ENCODE results near the gene IER3.
A peak's percentile ranks its signal among the peaks of the same experiment; 100 is the strongest.

Gene IER3

GRCh38 chr6:30768634-30769087 is 24.3 kb upstream of the IER3 start:
- Histone ChIP-seq H3K4ac (ENCODE audit: low read depth in 1 of 2, low read length in 2 of 2) (peak overlapping the region; percentile 84 to 95), H3K23ac (ENCODE audit: low read length in 2 of 2) (no peak overlapping the region), H2BK120ac (ENCODE audit: low read depth, low read length) (peak overlapping the region; percentile 86), H2BK15ac (ENCODE audit: low read depth, poor library complexity, severe bottlenecking) (peak overlapping the region; percentile 75), H2BK5ac (ENCODE audit: low read depth, low read length, poor library complexity, severe bottlenecking) (peak overlapping the region; percentile 93), H3K4me2 (ENCODE audit: low read length, poor library complexity, severe bottlenecking) (no peak overlapping the region), H3K27ac (ENCODE audit: low read length, poor library complexity, severe bottlenecking) (peak overlapping the region; percentile 100), H3K9ac (ENCODE audit: low read length) (peak overlapping the region; percentile 76), H3K4me1 (ENCODE audit: control insufficient read depth, insufficient read depth, low read depth, low read length) (peaks cover 16% of the 10 kb centered on the region), H4K8ac (ENCODE audit: low read length) (peak overlapping the region; percentile 97), H3K14ac (ENCODE audit: low read length in 2 of 2) (peak overlapping the region in 1 of 2 experiments; percentile 39), H2BK12ac (ENCODE audit: low read length in 2 of 2) (peak overlapping the region; percentile 73 to 100), H2AK5ac (ENCODE audit: low read length, severe bottlenecking) (peak overlapping the region; percentile 83), H3K18ac (ENCODE audit: low read depth in 1 of 2, low read length in 2 of 2) (peak overlapping the region; percentile 85 to 99), H3K4me3 (ENCODE audit: insufficient read depth in 1 of 2, low read depth in 1 of 2, low read length in 2 of 2) (no peak overlapping the region), H2AFZ (ENCODE audit: low read depth, low read length) (no peak overlapping the region), H3K79me1 (replicated peaks; ENCODE audit: low read length, poor library complexity, severe bottlenecking) (peaks cover 4% of the 10 kb centered on the region), H3K9me3 (ENCODE audit: control insufficient read depth, low read length) (no peaks in the 10 kb centered on the region), H3K27me3 (ENCODE audit: control insufficient read depth in 1 of 2, insufficient read depth in 1 of 2, low read length in 2 of 2) (no peaks in the 10 kb centered on the region), H3K36me3 (ENCODE audit: control insufficient read depth in 1 of 2, insufficient read depth in 2 of 2, low read depth in 1 of 2, low read length in 2 of 2) (no peaks in the 10 kb centered on the region), H4K91ac (ENCODE audit: low read length) (peak overlapping the region; percentile 100)
- DNase-seq: no peak
- 88% methylated on average over 4 of the region's 4 CpGs for WGBS

GRCh38 chr6:30767944-30768301 is 23.6 kb upstream of the IER3 start:
- H2BK120ac ChIP-seq (ENCODE audit: low read depth, low read length): peak overlapping the region; percentile 37
- H3K9me3 ChIP-seq (ENCODE audit: control insufficient read depth, low read length): no peaks in the 10 kb centered on the region
- H3K14ac ChIP-seq (ENCODE audit: low read length in 2 of 2): no peak overlapping the region
- H2AFZ ChIP-seq (ENCODE audit: low read depth, low read length): no peak overlapping the region
- peak overlapping the region; percentile 100 for H3K27ac ChIP-seq (ENCODE audit: low read length, poor library complexity, severe bottlenecking)
- H2AK5ac ChIP-seq (ENCODE audit: low read length, severe bottlenecking): peak overlapping the region; percentile 94
- H2BK12ac ChIP-seq (ENCODE audit: low read length in 2 of 2): peak overlapping the region in 1 of 2 experiments; percentile 84
- H2BK15ac ChIP-seq (ENCODE audit: low read depth, poor library complexity, severe bottlenecking): peak overlapping the region; percentile 56
- peaks cover 4% of the 10 kb centered on the region for H3K79me1 ChIP-seq (replicated peaks; ENCODE audit: low read length, poor library complexity, severe bottlenecking)
- H3K18ac ChIP-seq (ENCODE audit: low read depth in 1 of 2, low read length in 2 of 2): peak overlapping the region in 1 of 2 experiments; percentile 55
- no peak overlapping the region for H4K91ac ChIP-seq (ENCODE audit: low read length)
- H3K27me3 ChIP-seq (ENCODE audit: control insufficient read depth in 1 of 2, insufficient read depth in 1 of 2, low read length in 2 of 2): no peaks in the 10 kb centered on the region
- H3K9ac ChIP-seq (ENCODE audit: low read length): no peak overlapping the region
- peaks cover 18% of the 10 kb centered on the region for H3K4me1 ChIP-seq (ENCODE audit: control insufficient read depth, insufficient read depth, low read depth, low read length)
- WGBS: 100% methylated on average over 1 of the region's 1 CpG
- no peak overlapping the region for H3K4me2 ChIP-seq (ENCODE audit: low read length, poor library complexity, severe bottlenecking)
- H3K4me3 ChIP-seq (ENCODE audit: insufficient read depth in 1 of 2, low read depth in 1 of 2, low read length in 2 of 2): no peak overlapping the region
- H2BK5ac ChIP-seq (ENCODE audit: low read depth, low read length, poor library complexity, severe bottlenecking): peak overlapping the region; percentile 48
- no peak for DNase-seq
- no peaks in the 10 kb centered on the region for H3K36me3 ChIP-seq (ENCODE audit: control insufficient read depth in 1 of 2, insufficient read depth in 2 of 2, low read depth in 1 of 2, low read length in 2 of 2)
- no peak overlapping the region for H4K8ac ChIP-seq (ENCODE audit: low read length)
- H3K4ac ChIP-seq (ENCODE audit: low read depth in 1 of 2, low read length in 2 of 2): peak overlapping the region in 1 of 2 experiments; percentile 69
- no peak overlapping the region for H3K23ac ChIP-seq (ENCODE audit: low read length in 2 of 2)

GRCh38 chr6:30767158-30767943 is 23.0 kb upstream of the IER3 start:
- Histone ChIP-seq H3K9me3 (ENCODE audit: control insufficient read depth, low read length) (no peaks in the 10 kb centered on the region), H3K23ac (ENCODE audit: low read length in 2 of 2) (no peak overlapping the region), H3K4me3 (ENCODE audit: insufficient read depth in 1 of 2, low read depth in 1 of 2, low read length in 2 of 2) (no peak overlapping the region), H2BK5ac (ENCODE audit: low read depth, low read length, poor library complexity, severe bottlenecking) (no peak overlapping the region), H2BK12ac (ENCODE audit: low read length in 2 of 2) (peak overlapping the region; percentile 45 to 83), H3K4me1 (ENCODE audit: control insufficient read depth, insufficient read depth, low read depth, low read length) (peaks cover 18% of the 10 kb centered on the region), H3K14ac (ENCODE audit: low read length in 2 of 2) (no peak overlapping the region), H2AK5ac (ENCODE audit: low read length, severe bottlenecking) (peak overlapping the region; percentile 98), H3K18ac (ENCODE audit: low read depth in 1 of 2, low read length in 2 of 2) (peak overlapping the region; percentile 28 to 37), H3K79me1 (replicated peaks; ENCODE audit: low read length, poor library complexity, severe bottlenecking) (peaks cover 4% of the 10 kb centered on the region), H2BK15ac (ENCODE audit: low read depth, poor library complexity, severe bottlenecking) (peak overlapping the region; percentile 56), H3K27me3 (ENCODE audit: control insufficient read depth in 1 of 2, insufficient read depth in 1 of 2, low read length in 2 of 2) (no peaks in the 10 kb centered on the region), H4K91ac (ENCODE audit: low read length) (peak overlapping the region; percentile 44), H2BK120ac (ENCODE audit: low read depth, low read length) (no peak overlapping the region), H2AFZ (ENCODE audit: low read depth, low read length) (no peak overlapping the region), H3K36me3 (ENCODE audit: control insufficient read depth in 1 of 2, insufficient read depth in 2 of 2, low read depth in 1 of 2, low read length in 2 of 2) (no peaks in the 10 kb centered on the region), H3K9ac (ENCODE audit: low read length) (no peak overlapping the region), H3K4me2 (ENCODE audit: low read length, poor library complexity, severe bottlenecking) (no peak overlapping the region), H3K4ac (ENCODE audit: low read depth in 1 of 2, low read length in 2 of 2) (peak overlapping the region in 1 of 2 experiments; percentile 49), H4K8ac (ENCODE audit: low read length) (no peak overlapping the region), H3K27ac (ENCODE audit: low read length, poor library complexity, severe bottlenecking) (peak overlapping the region; percentile 100)
- 91% methylated on average over 8 of the region's 9 CpGs for WGBS
- no peak for DNase-seq

DNA sequence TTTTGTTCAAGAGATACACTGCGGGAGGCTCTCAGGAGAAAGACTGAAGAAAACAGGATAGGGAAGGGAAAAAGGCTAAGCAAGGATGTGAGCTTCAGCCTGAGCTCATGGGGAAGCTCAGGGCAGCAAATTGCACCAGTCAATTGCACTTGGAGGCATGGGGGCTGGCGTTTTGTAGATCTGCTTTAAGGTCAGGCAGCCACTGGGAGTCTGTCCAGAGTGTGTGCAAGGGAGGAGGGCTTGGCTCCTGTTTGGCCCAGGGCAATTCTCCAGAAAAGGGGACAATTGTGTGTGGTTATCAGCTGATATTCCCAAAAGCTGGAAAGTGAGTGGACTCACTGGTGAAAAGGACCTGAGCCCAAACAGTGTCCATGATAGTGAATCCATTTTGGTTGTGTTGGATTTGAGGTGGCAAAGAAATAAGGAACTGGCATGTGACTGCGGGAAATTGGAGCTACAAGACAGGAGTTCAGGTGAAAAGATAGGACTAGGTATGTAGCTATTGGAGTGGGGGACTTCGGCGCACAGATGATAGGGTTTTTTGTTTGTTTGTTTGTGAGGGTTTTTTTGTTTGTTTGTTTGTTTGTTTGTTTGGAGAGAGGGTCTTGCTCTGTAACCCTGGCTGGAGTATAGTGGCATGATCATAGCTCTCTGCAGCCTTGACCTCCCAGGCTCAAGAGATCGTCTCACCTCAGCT is 22.3 kb upstream of the IER3 start:
- H3K27ac ChIP-seq (ENCODE audit: low read length, poor library complexity, severe bottlenecking): no peak overlapping the region
- no peaks in the 10 kb centered on the region for H3K9me3 ChIP-seq (ENCODE audit: control insufficient read depth, low read length)
- H3K4ac ChIP-seq (ENCODE audit: low read depth in 1 of 2, low read length in 2 of 2): peak overlapping the region in 1 of 2 experiments; percentile 73
- H3K23ac ChIP-seq (ENCODE audit: low read length in 2 of 2): no peak overlapping the region
- peak overlapping the region in 1 of 2 experiments; percentile 6 for H3K14ac ChIP-seq (ENCODE audit: low read length in 2 of 2)
- no peak overlapping the region for H2AFZ ChIP-seq (ENCODE audit: low read depth, low read length)
- no peak overlapping the region for H4K91ac ChIP-seq (ENCODE audit: low read length)
- no peaks in the 10 kb centered on the region for H3K27me3 ChIP-seq (ENCODE audit: control insufficient read depth in 1 of 2, insufficient read depth in 1 of 2, low read length in 2 of 2)
- H3K36me3 ChIP-seq (ENCODE audit: control insufficient read depth in 1 of 2, insufficient read depth in 2 of 2, low read depth in 1 of 2, low read length in 2 of 2): no peaks in the 10 kb centered on the region
- DNase-seq: no peak
- H3K4me1 ChIP-seq (ENCODE audit: control insufficient read depth, insufficient read depth, low read depth, low read length): peaks cover 18% of the 10 kb centered on the region
- no peak overlapping the region for H3K4me3 ChIP-seq (ENCODE audit: insufficient read depth in 1 of 2, low read depth in 1 of 2, low read length in 2 of 2)
- WGBS: 94% methylated on average over 6 of the region's 6 CpGs
- no peak overlapping the region for H3K9ac ChIP-seq (ENCODE audit: low read length)
- peak overlapping the region in 1 of 2 experiments; percentile 65 for H2BK12ac ChIP-seq (ENCODE audit: low read length in 2 of 2)
- H3K79me1 ChIP-seq (replicated peaks; ENCODE audit: low read length, poor library complexity, severe bottlenecking): peaks cover 4% of the 10 kb centered on the region
- H2AK5ac ChIP-seq (ENCODE audit: low read length, severe bottlenecking): peak overlapping the region; percentile 98
- no peak overlapping the region for H2BK15ac ChIP-seq (ENCODE audit: low read depth, poor library complexity, severe bottlenecking)
- H3K4me2 ChIP-seq (ENCODE audit: low read length, poor library complexity, severe bottlenecking): no peak overlapping the region
- H4K8ac ChIP-seq (ENCODE audit: low read length): peak overlapping the region; percentile 45
- H2BK120ac ChIP-seq (ENCODE audit: low read depth, low read length): no peak overlapping the region
- peak overlapping the region; percentile 13 to 34 for H3K18ac ChIP-seq (ENCODE audit: low read depth in 1 of 2, low read length in 2 of 2)
- H2BK5ac ChIP-seq (ENCODE audit: low read depth, low read length, poor library complexity, severe bottlenecking): peak overlapping the region; percentile 39

All from mesenchymal stem cell (in vitro differentiated cells and primary cell).